Type B pancreatic cell (in vitro differentiated cells): ENCODE measurements around the gene ARHGAP8. TPM values are rescaled to one million over a fixed set of nuclear protein-coding genes. Genes with fewer than 3 reads are reported as not detected.

Source experiments
- DNase-seq: peaks from one replicate; pipeline ENCODE4 v3.0.0; 2021; ENCODE audit warnings: mixed read lengths; ENCODE audit not compliant: unreplicated experiment; ENCODE audit errors: extremely low spot score
- H3K27ac Mint-ChIP-seq: 2 replicates; pipeline ENCODE4 v1.8.0; 2021; ENCODE audit warnings: mild to moderate bottlenecking, mixed read lengths
- H3K27me3 Mint-ChIP-seq: 2 replicates; pipeline ENCODE4 v1.8.0; 2021; ENCODE audit warnings: mixed read lengths
- H3K36me3 Mint-ChIP-seq: 2 replicates; pipeline ENCODE4 v1.8.0; 2021; ENCODE audit warnings: mixed read lengths
- H3K4me1 Mint-ChIP-seq: one replicate; pipeline ENCODE4 v1.8.0; 2021; ENCODE audit warnings: mixed read lengths; ENCODE audit not compliant: unreplicated experiment
- H3K4me3 Mint-ChIP-seq: 2 replicates; pipeline ENCODE4 v1.8.0; 2021; ENCODE audit warnings: mild to moderate bottlenecking, mixed read lengths
- H3K9me3 Mint-ChIP-seq: 2 replicates; pipeline ENCODE4 v1.8.0; 2021; ENCODE audit warnings: mixed read lengths
- total RNA-seq: library from RNA; stranded (reverse); gene quantifications from 2 replicates; pipeline ENCODE4 v1.2.1, GENCODE V29; 2021; ENCODE audit warnings: low replicate concordance
- TF ChIP-seq, protein P1 (sequence below): fragments of 200-600 bp; sonication (generic); conservative IDR thresholded peaks from 2 replicates; pipeline ENCODE4 v1.5.0; 2021; ENCODE audit warnings: antibody characterized with exemption, mild to moderate bottlenecking

ARHGAP8 gene
- total RNA-seq, 1 donor from 2014 or later, result 18.0 TPM

- peaks cover 21% of the 10 kb centered on the region for H3K36me3 Mint-ChIP-seq
- no peak overlapping the region for H3K27ac Mint-ChIP-seq
- no peaks in the 10 kb centered on the region for H3K27me3 Mint-ChIP-seq
- DNase-seq, result no peak
- TF ChIP-seq, protein P1, sequence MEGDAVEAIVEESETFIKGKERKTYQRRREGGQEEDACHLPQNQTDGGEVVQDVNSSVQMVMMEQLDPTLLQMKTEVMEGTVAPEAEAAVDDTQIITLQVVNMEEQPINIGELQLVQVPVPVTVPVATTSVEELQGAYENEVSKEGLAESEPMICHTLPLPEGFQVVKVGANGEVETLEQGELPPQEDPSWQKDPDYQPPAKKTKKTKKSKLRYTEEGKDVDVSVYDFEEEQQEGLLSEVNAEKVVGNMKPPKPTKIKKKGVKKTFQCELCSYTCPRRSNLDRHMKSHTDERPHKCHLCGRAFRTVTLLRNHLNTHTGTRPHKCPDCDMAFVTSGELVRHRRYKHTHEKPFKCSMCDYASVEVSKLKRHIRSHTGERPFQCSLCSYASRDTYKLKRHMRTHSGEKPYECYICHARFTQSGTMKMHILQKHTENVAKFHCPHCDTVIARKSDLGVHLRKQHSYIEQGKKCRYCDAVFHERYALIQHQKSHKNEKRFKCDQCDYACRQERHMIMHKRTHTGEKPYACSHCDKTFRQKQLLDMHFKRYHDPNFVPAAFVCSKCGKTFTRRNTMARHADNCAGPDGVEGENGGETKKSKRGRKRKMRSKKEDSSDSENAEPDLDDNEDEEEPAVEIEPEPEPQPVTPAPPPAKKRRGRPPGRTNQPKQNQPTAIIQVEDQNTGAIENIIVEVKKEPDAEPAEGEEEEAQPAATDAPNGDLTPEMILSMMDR, result no peak
- H3K4me1 Mint-ChIP-seq, result no peaks in the 10 kb centered on the region
- H3K4me3 Mint-ChIP-seq, result no peak overlapping the region
- H3K9me3 Mint-ChIP-seq, result no peaks in the 10 kb centered on the region
Measured at GRCh38 chr22:44860311-44860710, 107.9 kb downstream of the ARHGAP8 start.

DNA sequence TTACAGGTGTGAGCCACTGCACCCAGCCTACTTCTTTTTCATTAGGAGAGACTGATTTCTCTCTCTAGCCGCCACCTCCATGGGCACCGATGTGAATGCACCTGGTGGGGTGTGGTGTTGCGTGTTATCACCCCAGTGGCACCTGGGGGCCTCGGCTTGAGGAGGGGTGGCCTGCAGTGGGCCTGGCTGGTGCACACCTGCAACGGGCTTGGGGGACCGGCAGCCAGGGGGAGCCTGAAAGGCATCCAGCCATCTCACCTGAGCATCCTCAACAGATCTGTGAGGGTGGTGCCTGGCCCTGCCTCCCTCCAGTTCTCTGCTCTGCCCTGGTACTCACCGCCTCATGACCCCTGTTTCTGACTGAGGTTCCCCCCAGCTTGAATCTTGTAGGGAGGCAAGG, 108.9 kb downstream of the ARHGAP8 start:
- H3K27ac Mint-ChIP-seq, result no peak overlapping the region
- H3K4me3 Mint-ChIP-seq, result no peak overlapping the region
- no peaks in the 10 kb centered on the region for H3K4me1 Mint-ChIP-seq
- no peaks in the 10 kb centered on the region for H3K27me3 Mint-ChIP-seq
- DNase-seq, result no peak
- TF ChIP-seq, protein P1, result no peak
- H3K36me3 Mint-ChIP-seq, result peaks cover 16% of the 10 kb centered on the region
- no peaks in the 10 kb centered on the region for H3K9me3 Mint-ChIP-seq

DNA sequence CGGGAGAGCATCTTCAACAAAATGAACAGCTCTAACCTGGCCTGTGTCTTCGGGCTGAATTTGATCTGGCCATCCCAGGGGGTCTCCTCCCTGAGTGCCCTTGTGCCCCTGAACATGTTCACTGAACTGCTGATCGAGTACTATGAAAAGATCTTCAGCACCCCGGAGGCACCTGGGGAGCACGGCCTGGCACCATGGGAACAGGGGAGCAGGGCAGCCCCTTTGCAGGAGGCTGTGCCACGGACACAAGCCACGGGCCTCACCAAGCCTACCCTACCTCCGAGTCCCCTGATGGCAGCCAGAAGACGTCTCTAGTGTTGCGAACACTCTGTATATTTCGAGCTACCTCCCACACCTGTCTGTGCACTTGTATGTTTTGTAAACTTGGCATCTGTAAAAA, 109.9 kb downstream of the ARHGAP8 start:
- TF ChIP-seq, protein P1, result no peak
- Mint-ChIP-seq H3K4me3 (no peak overlapping the region), H3K27me3 (no peaks in the 10 kb centered on the region), H3K36me3 (peaks cover 14% of the 10 kb centered on the region), H3K9me3 (no peaks in the 10 kb centered on the region), H3K27ac (no peak overlapping the region), H3K4me1 (no peaks in the 10 kb centered on the region)
- no peak for DNase-seq

- TF ChIP-seq, protein P1, result no peak
- DNase-seq, result no peak
- no peaks in the 10 kb centered on the region for H3K27me3 Mint-ChIP-seq
- H3K4me1 Mint-ChIP-seq, result no peaks in the 10 kb centered on the region
- no peak overlapping the region for H3K27ac Mint-ChIP-seq
- no peaks in the 10 kb centered on the region for H3K9me3 Mint-ChIP-seq
- H3K4me3 Mint-ChIP-seq, result no peak overlapping the region
- peaks cover 6% of the 10 kb centered on the region for H3K36me3 Mint-ChIP-seq
Measured at GRCh38 chr22:44862981-44863860, 110.8 kb downstream of the ARHGAP8 start.

- H3K27me3 Mint-ChIP-seq, result no peaks in the 10 kb centered on the region
- no peak overlapping the region for H3K4me3 Mint-ChIP-seq
- DNase-seq, result no peak
- no peaks in the 10 kb centered on the region for H3K9me3 Mint-ChIP-seq
- TF ChIP-seq, protein P1, result no peak
- no peak overlapping the region for H3K27ac Mint-ChIP-seq
- peaks cover 8% of the 10 kb centered on the region for H3K4me1 Mint-ChIP-seq
- peaks cover 6% of the 10 kb centered on the region for H3K36me3 Mint-ChIP-seq
Measured at GRCh38 chr22:44865193-44866057, 113.0 kb downstream of the ARHGAP8 start.
